GM18907 (cell line): ENCODE results near the gene TOX4.
"Not testable (repeated sequence)": the region's sequence is repeated elsewhere in the genome, so short reads cannot be mapped to it uniquely, and the experiment has no call there.

Experiments used
- ATAC-seq: cut with Tn5 transposase; IDR thresholded peaks from one replicate; pipeline ENCODE4 v1.9.1; 2021; ENCODE audit warnings: mild to moderate bottlenecking, moderate library complexity; ENCODE audit not compliant: unreplicated experiment

TOX4 gene

GRCh38 chr14:21533294-21533693, 56.3 kb downstream of the TOX4 start:
- ATAC-seq = no peak

GRCh38 chr14:21534576-21534975, 57.6 kb downstream of the TOX4 start:
- no peak for ATAC-seq

- no peak for ATAC-seq
Observed at GRCh38 chr14:21535545-21536417, 58.8 kb downstream of the TOX4 start.

GRCh38 chr14:21536418-21537089, 59.6 kb downstream of the TOX4 start:
- ATAC-seq = no peak

- no peak for ATAC-seq
Observed at GRCh38 chr14:21537090-21537424, 60.1 kb downstream of the TOX4 start.

- ATAC-seq = no peak
Observed at GRCh38 chr14:21539189-21539940, 62.4 kb downstream of the TOX4 start.

GRCh38 chr14:21541413-21542074, 64.5 kb downstream of the TOX4 start:
- ATAC-seq = no peak

- no peak for ATAC-seq
Observed at GRCh38 chr14:21543521-21543960, 66.5 kb downstream of the TOX4 start.

GRCh38 chr14:21543963-21544362, 67.0 kb downstream of the TOX4 start:
- ATAC-seq = no peak

- ATAC-seq = not testable (repeated sequence)
Observed at GRCh38 chr14:21544588-21544987, 67.6 kb downstream of the TOX4 start.
